ENCODE results near the gene SLC27A5. TPM values are rescaled to one million over a fixed set of nuclear protein-coding genes. Genes with fewer than 3 reads are reported as not detected.

SLC27A5 gene
- total RNA-seq, 3 donors from 2014 or later (not counting 1 experiment from before 2014, with no cell fraction given): 4.6 to 7.0 (median 4.7) TPM

DNA sequence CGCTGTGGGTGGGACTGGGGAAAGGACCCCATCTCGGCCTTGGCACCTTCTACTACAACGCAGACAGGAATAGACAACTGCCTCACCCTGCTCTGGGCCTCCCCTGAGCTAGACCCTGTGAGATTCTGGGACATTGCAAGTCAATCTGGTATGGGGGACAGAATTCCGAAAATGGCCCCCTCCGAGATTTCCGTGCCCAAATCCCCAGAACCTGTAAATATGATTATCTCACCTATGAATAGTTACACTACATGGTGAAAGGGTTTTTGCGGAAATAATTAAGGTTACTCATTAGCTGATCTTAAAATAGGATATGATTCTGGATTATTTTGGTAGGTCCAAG lies 8.4 kb upstream of the SLC27A5 start:
- Histone ChIP-seq H3K9me3 (ENCODE audit: control insufficient read depth, insufficient read depth, low read length) (no peaks in the 10 kb centered on the region), H3K36me3 (ENCODE audit: control insufficient read depth, insufficient read depth, low read length) (peaks cover 16% of the 10 kb centered on the region), H3K27ac (ENCODE audit: low read length) (peak overlapping the region; percentile 98), H3K4me1 (ENCODE audit: control insufficient read depth, insufficient read depth, low read length) (peaks cover 34% of the 10 kb centered on the region), H3K27me3 (ENCODE audit: control insufficient read depth, insufficient read depth, low read length) (no peaks in the 10 kb centered on the region), H3K4me3 (ENCODE audit: low read length) (peak overlapping the region; percentile 81)
- Mint-ChIP-seq H3K9me3 (no peaks in the 10 kb centered on the region), H3K4me3 (peak overlapping the region; percentile 97), H3K4me1 (peaks cover 25 to 44% of the 10 kb centered on the region in 2 donors), H3K36me3 (no peaks in the 10 kb centered on the region), H3K27ac (peak overlapping the region; percentile 97 to 100), H3K27me3 (ENCODE audit: low read depth in 2 of 2) (no peaks in the 10 kb centered on the region)
- DNase-seq (no peak), ATAC-seq (no peak)
- intact Hi-C loops (cut with micrococcal nuclease): loop anchor here (1.0 kb wide), 3 partner anchors 44 to 61 kb away; partner anchors contain the start of gene ZNF446
- 11% methylated on average over 4 of the region's 7 CpGs for WGBS (ENCODE audit: insufficient coverage)
- TF ChIP-seq CTCF (IDR thresholded peaks at IDR 0.05): no peak

DNA sequence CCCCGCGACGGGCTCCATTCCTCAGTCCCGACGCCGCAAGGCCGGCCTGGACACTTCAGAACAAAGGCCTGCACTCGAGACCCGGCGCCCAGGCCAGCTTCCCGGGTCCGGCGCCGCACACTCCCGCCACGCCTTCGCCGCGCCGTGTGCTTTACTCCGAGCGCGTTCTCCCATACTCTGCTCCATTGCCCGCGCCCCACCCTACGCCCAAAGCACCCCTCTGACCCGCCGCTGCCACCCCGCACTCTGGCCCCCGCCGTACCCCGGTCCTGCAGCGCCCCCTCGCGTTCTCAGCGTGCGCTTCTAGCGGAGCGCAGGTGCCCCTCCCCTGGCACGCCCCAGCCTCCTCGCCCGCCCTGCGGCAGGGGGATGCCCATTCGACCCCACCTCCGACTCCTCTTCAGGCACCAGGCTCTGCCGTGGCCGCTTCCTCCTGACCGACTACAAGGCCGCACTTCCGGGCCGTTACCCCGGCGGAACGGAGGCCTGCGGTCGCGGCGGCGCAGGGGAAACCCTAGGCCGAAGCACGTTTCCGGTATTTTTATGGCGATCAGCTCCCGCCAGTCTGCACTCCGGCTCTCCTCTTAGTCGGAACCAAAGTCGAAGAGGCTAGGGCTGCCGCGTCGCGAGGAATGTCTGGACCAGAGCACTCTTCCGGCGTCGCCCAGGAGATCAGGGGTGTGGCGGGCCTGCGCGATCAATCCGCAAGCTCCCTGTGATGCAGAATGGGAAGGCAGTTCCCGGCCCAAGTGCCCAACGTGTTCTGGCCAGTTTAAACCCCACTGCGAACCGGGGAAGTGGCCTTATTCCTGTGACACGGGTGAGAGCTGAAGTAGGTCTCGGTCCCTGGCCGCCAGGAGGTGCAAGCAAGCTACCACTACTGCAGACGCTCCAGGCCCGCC lies 7.8 kb upstream of the SLC27A5 start, which contains the start of gene ZBTB45:
TSS of gene ZBTB45 (minus strand) at position 456 of the 902 bp plus-strand sequence. CDS start 2,137 bp downstream, outside the sequence.
- Mint-ChIP-seq H3K36me3 (no peaks in the 10 kb centered on the region), H3K9me3 (no peaks in the 10 kb centered on the region), H3K4me3 (peak within 1 kb of the TSS; percentile 97), H3K27me3 (ENCODE audit: low read depth in 2 of 2) (no peaks in the 10 kb centered on the region), H3K27ac (peak within 1 kb of the TSS; percentile 97 to 100), H3K4me1 (peaks cover 25 to 46% of the 10 kb centered on the region in 2 donors)
- H3K27ac ChIP-seq (ENCODE audit: low read length): peak within 1 kb of the TSS; percentile 98
- H3K4me3 ChIP-seq (ENCODE audit: low read length): peak within 1 kb of the TSS; percentile 81
- peaks cover 38% of the 10 kb centered on the region for H3K4me1 ChIP-seq (ENCODE audit: control insufficient read depth, insufficient read depth, low read length)
- peak; percentile 80 to 93 (median 83) for ATAC-seq
- H3K27me3 ChIP-seq (ENCODE audit: control insufficient read depth, insufficient read depth, low read length): no peaks in the 10 kb centered on the region
- intact Hi-C loops (cut with micrococcal nuclease): loop anchor here (1.0 to 2.0 kb wide), 5 partner anchors 20 to 337 kb away; partner anchors contain the start of genes ZNF274 and ZNF446
- peak; percentile 71 for TF ChIP-seq CTCF (IDR thresholded peaks at IDR 0.05)
- peaks cover 16% of the 10 kb centered on the region for H3K36me3 ChIP-seq (ENCODE audit: control insufficient read depth, insufficient read depth, low read length)
- H3K9me3 ChIP-seq (ENCODE audit: control insufficient read depth, insufficient read depth, low read length): no peaks in the 10 kb centered on the region
- WGBS (ENCODE audit: insufficient coverage): under 1% methylated on average over 87 of the region's 87 CpGs
- DNase-seq: peak; percentile 91 to 95

- H3K27me3 ChIP-seq (ENCODE audit: control insufficient read depth, insufficient read depth, low read length): no peaks in the 10 kb centered on the region
- H3K27ac ChIP-seq (ENCODE audit: low read length): peak overlapping the region; percentile 98
- peak overlapping the region; percentile 81 for H3K4me3 ChIP-seq (ENCODE audit: low read length)
- peaks cover 43% of the 10 kb centered on the region for H3K4me1 ChIP-seq (ENCODE audit: control insufficient read depth, insufficient read depth, low read length)
- no peak for TF ChIP-seq CTCF (IDR thresholded peaks at IDR 0.05)
- peaks cover 25 to 52% of the 10 kb centered on the region in 2 donors for H3K4me1 Mint-ChIP-seq
- H3K36me3 Mint-ChIP-seq: no peaks in the 10 kb centered on the region
- H3K9me3 Mint-ChIP-seq: no peaks in the 10 kb centered on the region
- H3K4me3 Mint-ChIP-seq: peak overlapping the region; percentile 97
- H3K36me3 ChIP-seq (ENCODE audit: control insufficient read depth, insufficient read depth, low read length): peaks cover 16% of the 10 kb centered on the region
- no peaks in the 10 kb centered on the region for H3K9me3 ChIP-seq (ENCODE audit: control insufficient read depth, insufficient read depth, low read length)
- H3K27me3 Mint-ChIP-seq (ENCODE audit: low read depth in 2 of 2): no peaks in the 10 kb centered on the region
- peak overlapping the region; percentile 97 to 100 for H3K27ac Mint-ChIP-seq
- 0% methylated on average over 14 of the region's 14 CpGs for WGBS (ENCODE audit: insufficient coverage)
- DNase-seq (peak; percentile 27 to 75), ATAC-seq (no peak)
- intact Hi-C loops (cut with micrococcal nuclease): loop anchor here (1.0 to 2.0 kb wide), 2 partner anchors 20 to 336 kb away; partner anchors contain the start of gene ZNF274
These were observed 7.2 kb upstream of the SLC27A5 start for GRCh38 chr19:58519087-58519354.

Measured in natural killer cell (primary cell).